GM12873 (cell line): ENCODE data around the gene DRD3.

Experiments used
- TF ChIP-seq, protein P1 (sequence below): IDR thresholded peaks from 2 replicates; pipeline ENCODE4 v1.5.1; 2012; ENCODE audit warnings: low read depth, mild to moderate bottlenecking, moderate library complexity, low read length, control low read depth; ENCODE audit not compliant: insufficient read depth; ENCODE audit errors: missing control alignments

DRD3 gene

DNA sequence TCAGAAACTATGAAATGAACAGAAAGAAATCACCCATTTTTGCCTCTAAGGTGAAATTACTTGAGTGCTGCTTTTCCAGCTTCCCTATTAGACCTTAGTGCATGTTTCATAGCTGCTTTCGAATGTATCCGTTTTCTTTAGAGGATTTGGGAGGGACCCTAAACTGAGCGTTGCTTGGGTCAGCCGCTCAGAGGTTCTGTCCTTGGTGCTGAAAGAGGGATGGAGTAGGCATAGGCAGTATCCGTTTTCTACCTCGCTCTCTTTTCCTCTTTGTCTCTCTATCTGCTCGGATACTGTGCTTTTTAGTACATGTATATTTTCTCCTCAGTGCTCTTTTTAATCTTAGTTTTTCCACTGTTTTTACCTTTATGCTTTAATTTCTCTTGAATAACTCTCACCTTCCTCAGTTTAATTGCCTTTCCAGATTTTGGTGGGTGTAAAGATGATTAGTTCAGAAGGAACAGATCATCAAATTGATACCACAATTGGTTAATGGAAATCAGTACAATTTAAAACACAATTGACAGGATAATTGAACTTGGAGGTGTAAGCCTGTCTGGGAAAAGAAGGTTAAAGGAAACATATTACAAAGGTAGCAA is at the start of gene DRD3:
TSS of gene DRD3 (minus strand) at position 283 of the 599 bp plus-strand sequence. CDS start 7,060 bp downstream, outside the sequence.
- TF ChIP-seq, protein P1, sequence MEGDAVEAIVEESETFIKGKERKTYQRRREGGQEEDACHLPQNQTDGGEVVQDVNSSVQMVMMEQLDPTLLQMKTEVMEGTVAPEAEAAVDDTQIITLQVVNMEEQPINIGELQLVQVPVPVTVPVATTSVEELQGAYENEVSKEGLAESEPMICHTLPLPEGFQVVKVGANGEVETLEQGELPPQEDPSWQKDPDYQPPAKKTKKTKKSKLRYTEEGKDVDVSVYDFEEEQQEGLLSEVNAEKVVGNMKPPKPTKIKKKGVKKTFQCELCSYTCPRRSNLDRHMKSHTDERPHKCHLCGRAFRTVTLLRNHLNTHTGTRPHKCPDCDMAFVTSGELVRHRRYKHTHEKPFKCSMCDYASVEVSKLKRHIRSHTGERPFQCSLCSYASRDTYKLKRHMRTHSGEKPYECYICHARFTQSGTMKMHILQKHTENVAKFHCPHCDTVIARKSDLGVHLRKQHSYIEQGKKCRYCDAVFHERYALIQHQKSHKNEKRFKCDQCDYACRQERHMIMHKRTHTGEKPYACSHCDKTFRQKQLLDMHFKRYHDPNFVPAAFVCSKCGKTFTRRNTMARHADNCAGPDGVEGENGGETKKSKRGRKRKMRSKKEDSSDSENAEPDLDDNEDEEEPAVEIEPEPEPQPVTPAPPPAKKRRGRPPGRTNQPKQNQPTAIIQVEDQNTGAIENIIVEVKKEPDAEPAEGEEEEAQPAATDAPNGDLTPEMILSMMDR = no peak

GRCh38 chr3:114227076-114227475 is 48.2 kb upstream of the DRD3 start:
- TF ChIP-seq, protein P1 = no peak

DNA sequence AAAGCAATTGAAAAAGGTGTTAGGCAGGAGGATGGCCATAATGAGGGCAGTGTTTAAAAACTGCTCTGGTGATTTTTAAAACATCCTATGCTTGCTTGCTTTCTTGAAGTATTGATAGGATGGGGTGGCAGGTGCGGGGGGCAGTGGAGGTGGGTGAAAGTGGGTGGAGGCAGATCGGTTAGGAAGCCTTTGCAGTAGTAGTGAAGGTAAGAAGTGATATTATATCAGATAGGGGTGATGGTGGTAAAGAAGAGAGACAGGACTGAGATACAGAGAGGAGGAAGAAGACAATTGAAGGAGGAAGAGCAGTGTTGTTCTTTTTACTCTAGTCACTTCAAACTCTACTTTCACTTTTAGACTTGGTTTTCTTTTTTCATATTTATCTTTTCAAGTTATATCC is 47.5 kb upstream of the DRD3 start:
- TF ChIP-seq, protein P1 = no peak

DNA sequence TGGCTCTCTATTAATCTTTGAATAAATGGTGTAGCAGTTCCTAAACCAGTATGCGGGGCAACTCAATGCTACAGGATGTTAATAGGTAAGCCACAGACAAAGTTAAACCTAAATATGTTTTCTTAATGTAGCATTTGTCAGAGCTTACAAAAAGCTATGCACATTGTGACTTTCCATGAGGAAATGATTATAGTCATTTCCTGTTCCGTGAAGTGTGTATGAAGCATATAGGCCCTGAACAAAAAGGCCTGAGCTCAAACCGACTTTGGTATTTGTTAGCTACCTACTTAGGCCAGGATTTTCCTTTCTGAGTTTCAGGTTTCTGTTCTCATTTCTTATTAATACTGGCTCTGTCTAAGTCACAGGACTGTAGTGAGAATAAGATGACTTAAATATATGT is 44.3 kb upstream of the DRD3 start:
- TF ChIP-seq, protein P1 = no peak

DNA sequence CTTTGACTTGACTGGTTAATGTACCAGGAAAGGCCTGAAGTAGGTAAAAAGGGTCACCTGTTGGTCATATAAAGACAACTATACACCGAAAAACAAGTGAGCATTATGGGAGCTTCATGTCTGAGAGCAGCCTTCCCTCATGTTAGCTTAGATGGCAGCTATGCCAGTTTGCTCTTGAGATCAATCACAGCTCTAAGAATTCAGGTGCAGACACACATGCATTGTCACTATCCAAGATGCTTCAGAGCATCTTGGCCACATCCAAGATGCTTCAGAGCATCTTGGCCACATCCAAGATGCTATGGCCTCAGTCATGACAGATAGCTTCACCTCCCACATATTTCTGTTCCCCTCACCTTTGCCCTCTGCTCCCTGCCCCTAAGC is 43.0 kb upstream of the DRD3 start:
- TF ChIP-seq, protein P1 = no peak

DNA sequence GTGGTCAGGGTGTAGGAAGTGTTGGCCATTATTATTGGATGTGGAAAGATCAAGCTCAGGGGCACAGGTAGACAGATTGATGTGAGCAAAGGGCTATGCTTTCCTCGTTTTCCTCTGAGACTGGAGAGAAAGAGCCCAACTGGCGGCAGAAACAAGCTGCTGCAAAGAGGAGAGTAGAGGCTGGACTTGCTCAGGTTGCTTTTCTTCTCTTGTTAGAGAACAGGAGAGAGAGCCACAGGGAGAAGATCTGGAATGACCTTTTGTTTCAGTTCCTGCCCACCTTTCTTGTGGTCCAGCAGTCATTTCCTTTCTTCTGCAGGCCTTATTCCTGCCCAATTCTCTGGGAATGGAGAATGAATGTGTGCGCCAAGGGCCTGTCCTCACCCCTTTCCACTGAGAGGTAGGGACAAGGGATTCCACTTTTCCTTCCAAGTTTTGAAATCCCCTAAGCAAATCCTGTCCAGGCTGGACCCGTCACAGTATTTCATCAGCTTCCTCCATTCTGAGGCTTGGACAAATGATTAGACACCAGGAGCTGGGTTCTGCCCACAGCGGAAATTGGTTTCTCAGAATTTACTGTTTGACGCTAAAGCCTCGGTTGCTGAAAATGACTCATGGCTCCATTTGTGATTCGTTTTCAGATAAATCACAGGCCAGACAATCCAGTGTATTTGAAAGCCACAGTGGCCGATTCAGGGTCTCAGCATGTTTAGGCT is 42.5 kb upstream of the DRD3 start:
- TF ChIP-seq, protein P1 = no peak

DNA sequence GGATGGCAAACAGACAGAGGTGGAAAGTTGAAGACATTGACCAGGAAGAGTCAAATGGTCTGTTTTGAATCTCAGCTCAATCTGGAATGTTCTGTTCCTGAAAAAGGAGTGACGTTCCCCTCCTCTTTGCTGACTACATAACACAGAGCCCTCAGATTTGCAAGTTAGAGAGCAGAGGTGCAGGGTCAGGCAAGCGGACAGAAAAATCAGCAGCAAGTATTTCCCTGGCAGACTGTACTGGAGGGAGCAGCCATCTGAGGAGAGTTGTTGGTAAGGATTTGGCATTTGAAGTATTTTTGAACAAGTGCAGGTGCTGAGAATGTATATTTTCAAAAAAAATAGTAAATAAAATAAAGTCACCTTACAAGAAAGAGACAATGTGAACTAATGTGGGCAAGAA is 40.9 kb upstream of the DRD3 start:
- TF ChIP-seq, protein P1 = no peak
